Activated CD4-positive, alpha-beta T cell treated with anti-CD3 and anti-CD28 coated beads, Interleukin-2, amount 10 ng/mL, durations not matched to agents 7 days and 5 days (primary cell): ENCODE measurements around the gene RAMAC. TPM values are rescaled to one million over a fixed set of nuclear protein-coding genes. Genes with fewer than 3 reads are reported as not detected.
"Not testable (repeated sequence)": the region's sequence is repeated elsewhere in the genome, so short reads cannot be mapped to it uniquely, and the experiment has no call there.

ENCODE experiments used
- CTCF ChIA-PET: fragments of 350-600 bp; sonication (Branson Sonifier 250); formaldehyde crosslinking; loops from one replicate; lab custom pipeline; 2021; ENCODE audit warnings: antibody characterized with exemption; lab: Charles Lee
- POLR2A ChIA-PET: fragments of 350-600 bp; sonication (Branson Sonifier 250); formaldehyde crosslinking; loops from one replicate; lab custom pipeline; 2021; ENCODE audit warnings: antibody characterized with exemption; lab: Charles Lee
- DNase-seq: peaks from one replicate; pipeline ENCODE4 v3.0.0-alpha.2; 2020
- H3K27ac Mint-ChIP-seq: one replicate; pipeline ENCODE4 v1.8.0; 2021; ENCODE audit warnings: mild to moderate bottlenecking, moderate library complexity, mixed read lengths
- H3K27me3 Mint-ChIP-seq: one replicate; pipeline ENCODE4 v1.8.0; 2021; ENCODE audit warnings: mixed read lengths
- H3K36me3 Mint-ChIP-seq: one replicate; pipeline ENCODE4 v1.8.0; 2021; ENCODE audit warnings: low read depth, mixed read lengths
- H3K4me1 Mint-ChIP-seq: one replicate; pipeline ENCODE4 v1.8.0; 2021; ENCODE audit warnings: mixed read lengths
- H3K4me3 Mint-ChIP-seq: one replicate; pipeline ENCODE4 v1.8.0; 2021; ENCODE audit warnings: mild to moderate bottlenecking, moderate library complexity, mixed read lengths
- H3K9me3 Mint-ChIP-seq: one replicate; pipeline ENCODE4 v1.8.0; 2021; ENCODE audit warnings: mixed read lengths
- total RNA-seq, 2 experiments: library from RNA; stranded (reverse); gene quantifications; one replicate each; pipeline ENCODE4 v1.2.3, GENCODE V29; 2021

RAMAC gene
- total RNA-seq, result 10 to 100 TPM; 23.7 to 26.5 TPM

GRCh38 chr15:82985688-82986441 is at the start of gene RAMAC:
Gene RAMAC, plus strand, starts transcription at chr15:82986210. Its CDS starts 2,809 bp downstream, at chr15:82989019.
- Mint-ChIP-seq H3K4me1 (peaks cover 29% of the 10 kb centered on the region), H3K36me3 (peaks cover 24% of the 10 kb centered on the region), H3K9me3 (no peaks in the 10 kb centered on the region), H3K27ac (peak within 1 kb of the TSS; percentile 96), H3K27me3 (no peaks in the 10 kb centered on the region), H3K4me3 (peak within 1 kb of the TSS; percentile 98)
- ChIA-PET CTCF (interaction anchor here (0.7 to 3.5 kb wide), 7 partner anchors 10 to 446 kb away, joined by 3 to 13 read pairs (median 3); partner anchors contain the start of genes C15orf40 and RPS17), POLR2A (interaction anchor here (0.5 to 1.5 kb wide), 4 partner anchors 10 to 273 kb away, joined by 3 to 4 read pairs (median 4); no protein-coding TSS in a partner anchor)
- peak; percentile 95 for DNase-seq

GRCh38 chr15:82936966-82937711 is 48.9 kb upstream of the RAMAC start:
- Mint-ChIP-seq H3K4me3 (no peak overlapping the region), H3K36me3 (no peaks in the 10 kb centered on the region), H3K27me3 (peaks cover 16% of the 10 kb centered on the region), H3K27ac (no peak overlapping the region), H3K4me1 (peaks cover 2% of the 10 kb centered on the region), H3K9me3 (no peaks in the 10 kb centered on the region)
- ChIA-PET POLR2A (no interaction called here), CTCF (no interaction called here)
- DNase-seq, result no peak

- POLR2A ChIA-PET, result no interaction called here
- Mint-ChIP-seq H3K27me3 (peaks cover 16% of the 10 kb centered on the region), H3K27ac (no peak overlapping the region), H3K4me3 (no peak overlapping the region), H3K4me1 (peaks cover 2% of the 10 kb centered on the region), H3K9me3 (no peaks in the 10 kb centered on the region), H3K36me3 (no peaks in the 10 kb centered on the region)
- no peak for DNase-seq
- CTCF ChIA-PET, result no interaction called here
Observed at GRCh38 chr15:82937712-82938058, 48.3 kb upstream of the RAMAC start.

- H3K4me1 Mint-ChIP-seq, DNase-seq, H3K27ac Mint-ChIP-seq, H3K4me3 Mint-ChIP-seq, H3K9me3 Mint-ChIP-seq, POLR2A ChIA-PET, H3K36me3 Mint-ChIP-seq: not testable (repeated sequence)
- CTCF ChIA-PET, result interaction anchor here (1.3 kb wide), 1 partner anchor 16 kb away, joined by 3 read pairs; no protein-coding TSS in a partner anchor
- peaks cover 17% of the 10 kb centered on the region for H3K27me3 Mint-ChIP-seq
Observed at GRCh38 chr15:82939678-82940077, 46.3 kb upstream of the RAMAC start.

- POLR2A ChIA-PET, result no interaction called here
- CTCF ChIA-PET, result no interaction called here
- Mint-ChIP-seq H3K36me3 (no peaks in the 10 kb centered on the region), H3K9me3 (no peaks in the 10 kb centered on the region), H3K4me3 (no peak overlapping the region), H3K27ac (no peak overlapping the region), H3K4me1 (no peaks in the 10 kb centered on the region), H3K27me3 (peaks cover 21% of the 10 kb centered on the region)
- no peak for DNase-seq
Observed at GRCh38 chr15:82942691-82943090, 43.3 kb upstream of the RAMAC start.

GRCh38 chr15:82943176-82943575 is 42.8 kb upstream of the RAMAC start:
- ChIA-PET POLR2A (no interaction called here), CTCF (no interaction called here)
- peaks cover 22% of the 10 kb centered on the region for H3K27me3 Mint-ChIP-seq
- no peak overlapping the region for H3K4me3 Mint-ChIP-seq
- H3K36me3 Mint-ChIP-seq, result no peaks in the 10 kb centered on the region
- H3K4me1 Mint-ChIP-seq, result no peaks in the 10 kb centered on the region
- DNase-seq, result no peak
- H3K27ac Mint-ChIP-seq, result no peak overlapping the region
- H3K9me3 Mint-ChIP-seq, result no peaks in the 10 kb centered on the region

GRCh38 chr15:82944056-82944455 is 42.0 kb upstream of the RAMAC start:
- H3K9me3 Mint-ChIP-seq, result no peaks in the 10 kb centered on the region
- no peak for DNase-seq
- H3K27ac Mint-ChIP-seq, result no peak overlapping the region
- ChIA-PET POLR2A (no interaction called here), CTCF (no interaction called here)
- no peak overlapping the region for H3K4me3 Mint-ChIP-seq
- H3K4me1 Mint-ChIP-seq, result no peaks in the 10 kb centered on the region
- peaks cover 22% of the 10 kb centered on the region for H3K27me3 Mint-ChIP-seq
- no peaks in the 10 kb centered on the region for H3K36me3 Mint-ChIP-seq

GRCh38 chr15:82944821-82945220 is 41.2 kb upstream of the RAMAC start:
- CTCF ChIA-PET, result no interaction called here
- Mint-ChIP-seq H3K4me1 (no peaks in the 10 kb centered on the region), H3K27ac (no peak overlapping the region), H3K27me3 (peaks cover 22% of the 10 kb centered on the region), H3K36me3 (no peaks in the 10 kb centered on the region), H3K4me3 (no peak overlapping the region), H3K9me3 (no peaks in the 10 kb centered on the region)
- POLR2A ChIA-PET, result no interaction called here
- no peak for DNase-seq

- CTCF ChIA-PET, result no interaction called here
Observed at GRCh38 chr15:82945326-82945725, 40.7 kb upstream of the RAMAC start.

GRCh38 chr15:82946155-82946701 is 39.8 kb upstream of the RAMAC start:
- Mint-ChIP-seq H3K27me3 (peaks cover 22% of the 10 kb centered on the region), H3K4me3 (no peak overlapping the region), H3K27ac (no peak overlapping the region), H3K36me3 (no peaks in the 10 kb centered on the region), H3K4me1 (no peaks in the 10 kb centered on the region), H3K9me3 (no peaks in the 10 kb centered on the region)
- CTCF ChIA-PET, result interaction anchor here (0.5 to 0.6 kb wide), 2 partner anchors 16 to 166 kb away, joined by 3 to 4 read pairs; no protein-coding TSS in a partner anchor
- DNase-seq, result no peak
- POLR2A ChIA-PET, result no interaction called here

More at GRCh38 chr15:82945326-82945725, 40.7 kb upstream of the RAMAC start:
- POLR2A ChIA-PET, result no interaction called here
- no peak overlapping the region for H3K4me3 Mint-ChIP-seq
- peaks cover 22% of the 10 kb centered on the region for H3K27me3 Mint-ChIP-seq
- H3K27ac Mint-ChIP-seq, result no peak overlapping the region
- no peaks in the 10 kb centered on the region for H3K9me3 Mint-ChIP-seq
- no peaks in the 10 kb centered on the region for H3K4me1 Mint-ChIP-seq
- no peak for DNase-seq
- H3K36me3 Mint-ChIP-seq, result no peaks in the 10 kb centered on the region

- no peak for DNase-seq
- Mint-ChIP-seq H3K36me3 (no peaks in the 10 kb centered on the region), H3K27ac (no peak overlapping the region), H3K4me1 (peaks cover 2% of the 10 kb centered on the region), H3K4me3 (no peak overlapping the region), H3K27me3 (peaks cover 21% of the 10 kb centered on the region), H3K9me3 (no peaks in the 10 kb centered on the region)
- CTCF ChIA-PET, result no interaction called here
- POLR2A ChIA-PET, result no interaction called here
Observed at GRCh38 chr15:82950295-82950694, 35.7 kb upstream of the RAMAC start.

- CTCF ChIA-PET, result no interaction called here
- Mint-ChIP-seq H3K4me3 (no peak overlapping the region), H3K9me3 (no peaks in the 10 kb centered on the region), H3K4me1 (peaks cover 2% of the 10 kb centered on the region), H3K27ac (no peak overlapping the region), H3K36me3 (no peaks in the 10 kb centered on the region), H3K27me3 (peaks cover 21% of the 10 kb centered on the region)
- POLR2A ChIA-PET, result no interaction called here
- DNase-seq, result no peak
Observed at GRCh38 chr15:82950746-82951370, 35.2 kb upstream of the RAMAC start.
